Pancreas (tissue), 10 donors: ENCODE data around the gene B4GALT6. TPM values are rescaled to one million over a fixed set of nuclear protein-coding genes. Genes with fewer than 3 reads are reported as not detected.

Source experiments
- ATAC-seq, 4 donors: fragments of 200-7000 bp; cut with Tn5 transposase; one replicate each; pipeline versions ENCODE4 v1.8.0 to v1.9.1; 2020; ENCODE audit warnings: mild to moderate bottlenecking in 4 of 4, moderate library complexity in 4 of 4
- DNase-seq, 6 donors: peaks; one replicate each; pipeline ENCODE4 v3.0.0-alpha.2; 2020
- FAIRE-seq: peaks from 2 replicates; lab custom pipeline; 2012; peaks lifted over from hg19 to GRCh38; lab: Jason Lieb, UNC
- H3K27ac ChIP-seq, 4 donors: fragments of 200-600 bp; sonication (generic); 1 replicate in 3 of 4; 2 replicates in 1 of 4; pipeline versions ENCODE4 v1.5.0 to v1.8.0; 2020
- H3K27me3 ChIP-seq, 4 donors: fragments of 200-600 bp; one replicate each; pipeline ENCODE4 v1.8.0; 2021
- H3K36me3 ChIP-seq, 3 donors: fragments of 200-600 bp; sonication (generic) in 1 of 3; one replicate each; pipeline versions ENCODE4 v1.5.0 to v1.8.0; 2020 to 2021
- H3K4me1 ChIP-seq, 3 donors: fragments of 200-600 bp; one replicate each; pipeline ENCODE4 v1.8.0; 2021
- H3K4me3 ChIP-seq, 4 donors: fragments of 200-600 bp; sonication (generic) in 2 of 4; one replicate each; pipeline versions ENCODE4 v1.5.0 to v1.8.0; 2020 to 2021
- H3K9me3 ChIP-seq, 4 donors: fragments of 200-600 bp; one replicate each; pipeline ENCODE4 v1.8.0; 2021
- WGBS, 2 donors: extraction: QIAGEN DNeasy Blood & Tissue Kit; methylation state at CpG; one replicate each; pipeline ENCODE4 v1.1.7; 2013; 5-methylcytosine and 5-hydroxymethylcytosine counted together
- intact Hi-C, 3 donors: fragments of 100-400 bp; cut with DNase I; formaldehyde crosslinking; loops; one replicate each; pipeline versions ENCODE4 v1.11.1 to v1.14.2; 2022
- polyA plus RNA-seq, 2 donors: library from polyadenylated mRNA; stranded (reverse); fragments of 200-250 nt; gene quantifications; one replicate each; pipeline ENCODE4 v1.2.3, GENCODE V29; 2013
- total RNA-seq, 6 donors: library from RNA; stranded (reverse); fragmentation: NEBNext Ultra II Directional in 4 of 6; extraction: Animal tissue kit (Norgen Biotek cat#: 25700) in 4 of 6; gene quantifications; one replicate each; pipeline versions ENCODE4 v1.2.1 to v1.2.4, GENCODE V29; 2021 to 2023
- TF ChIP-seq, protein P1 (sequence below), 4 donors: fragments of 200-600 bp; sonication (generic) in 3 of 4; IDR thresholded peaks; one replicate each; pipeline versions ENCODE4 v1.5.0 to v1.8.0; 2021; ENCODE audit warnings: antibody characterized with exemption in 4 of 4
- donor health status: healthy with polysubstance abuse.
- donor health status: DM: no; HTN: no; CAD: no; lungs with moderate emphysema.
- donor health status: DM: no; HTN: no; CAD: no.
- donor health status: control.
- donor health status: control.
- donor health status: Bipolar disorder and iron deficiency.
- donor health status: DM: yes; HTN: yes; CAD: no.
- donor health status: DM: no; HTN: no; CAD: no.
- donor health status: DM: no; HTN: no; CAD: no.
- donor health status: DM: yes; HTN: yes; CAD: no.

Gene B4GALT6
- total and polyA plus RNA-seq, 8 donors, result 0.79 to 4.6 (median 2.8) TPM

DNA sequence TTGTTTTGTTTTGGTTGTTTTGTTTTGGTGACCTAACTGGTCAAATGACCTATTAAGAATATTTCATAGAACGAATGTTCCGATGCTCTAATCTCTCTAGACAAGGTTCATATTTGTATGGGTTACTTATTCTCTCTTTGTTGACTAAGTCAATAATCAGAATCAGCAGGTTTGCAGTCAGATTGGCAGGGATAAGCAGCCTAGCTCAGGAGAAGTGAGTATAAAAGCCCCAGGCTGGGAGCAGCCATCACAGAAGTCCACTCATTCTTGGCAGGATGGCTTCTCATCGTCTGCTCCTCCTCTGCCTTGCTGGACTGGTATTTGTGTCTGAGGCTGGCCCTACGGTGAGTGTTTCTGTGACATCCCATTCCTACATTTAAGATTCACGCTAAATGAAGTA, 92.8 kb downstream of the B4GALT6 start, which contains the start of gene TTR:
TTR (plus strand) TSS at position 250 of the 400 bp plus-strand sequence; CDS start at position 276, 26 bp downstream.
- intact Hi-C loops, result no loop called here
- no peak within 1 kb of the TSS for H3K4me3 ChIP-seq
- peak within 1 kb of the TSS in 1 of 4 donors; percentile 8 for H3K27ac ChIP-seq
- DNase-seq, result peak in 2 of 6 donors; percentile 16 to 18
- peaks cover 0 to 8% (median 7%) of the 10 kb centered on the region in 3 donors for H3K4me1 ChIP-seq
- TF ChIP-seq, protein P1, sequence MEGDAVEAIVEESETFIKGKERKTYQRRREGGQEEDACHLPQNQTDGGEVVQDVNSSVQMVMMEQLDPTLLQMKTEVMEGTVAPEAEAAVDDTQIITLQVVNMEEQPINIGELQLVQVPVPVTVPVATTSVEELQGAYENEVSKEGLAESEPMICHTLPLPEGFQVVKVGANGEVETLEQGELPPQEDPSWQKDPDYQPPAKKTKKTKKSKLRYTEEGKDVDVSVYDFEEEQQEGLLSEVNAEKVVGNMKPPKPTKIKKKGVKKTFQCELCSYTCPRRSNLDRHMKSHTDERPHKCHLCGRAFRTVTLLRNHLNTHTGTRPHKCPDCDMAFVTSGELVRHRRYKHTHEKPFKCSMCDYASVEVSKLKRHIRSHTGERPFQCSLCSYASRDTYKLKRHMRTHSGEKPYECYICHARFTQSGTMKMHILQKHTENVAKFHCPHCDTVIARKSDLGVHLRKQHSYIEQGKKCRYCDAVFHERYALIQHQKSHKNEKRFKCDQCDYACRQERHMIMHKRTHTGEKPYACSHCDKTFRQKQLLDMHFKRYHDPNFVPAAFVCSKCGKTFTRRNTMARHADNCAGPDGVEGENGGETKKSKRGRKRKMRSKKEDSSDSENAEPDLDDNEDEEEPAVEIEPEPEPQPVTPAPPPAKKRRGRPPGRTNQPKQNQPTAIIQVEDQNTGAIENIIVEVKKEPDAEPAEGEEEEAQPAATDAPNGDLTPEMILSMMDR (IDR thresholded peaks at IDR 0.05), result no peak
- no peak for FAIRE-seq
- WGBS, 2 donors, result 28 to 30% methylated on average over 5 of the region's 5 CpGs
- H3K36me3 ChIP-seq, result no peaks in the 10 kb centered on the region
- no peaks in the 10 kb centered on the region for H3K9me3 ChIP-seq
- H3K27me3 ChIP-seq, result no peaks in the 10 kb centered on the region
- ATAC-seq, result peak; percentile 69 to 90 (median 81)

GRCh38 chr18:31591113-31591512, 93.3 kb downstream of the B4GALT6 start:
- H3K36me3 ChIP-seq, result no peaks in the 10 kb centered on the region
- peaks cover 0 to 8% (median 7%) of the 10 kb centered on the region in 3 donors for H3K4me1 ChIP-seq
- no peaks in the 10 kb centered on the region for H3K27me3 ChIP-seq
- WGBS, 2 donors, result 36 to 39% methylated on average over 2 of the region's 2 CpGs
- intact Hi-C loops, result no loop called here
- H3K27ac ChIP-seq, result no peak overlapping the region
- H3K4me3 ChIP-seq, result no peak overlapping the region
- H3K9me3 ChIP-seq, result no peaks in the 10 kb centered on the region
- ATAC-seq (peak; percentile 22 to 59 (median 40)), FAIRE-seq (no peak), DNase-seq (no peak)
- TF ChIP-seq, protein P1 (IDR thresholded peaks at IDR 0.05), result no peak

DNA sequence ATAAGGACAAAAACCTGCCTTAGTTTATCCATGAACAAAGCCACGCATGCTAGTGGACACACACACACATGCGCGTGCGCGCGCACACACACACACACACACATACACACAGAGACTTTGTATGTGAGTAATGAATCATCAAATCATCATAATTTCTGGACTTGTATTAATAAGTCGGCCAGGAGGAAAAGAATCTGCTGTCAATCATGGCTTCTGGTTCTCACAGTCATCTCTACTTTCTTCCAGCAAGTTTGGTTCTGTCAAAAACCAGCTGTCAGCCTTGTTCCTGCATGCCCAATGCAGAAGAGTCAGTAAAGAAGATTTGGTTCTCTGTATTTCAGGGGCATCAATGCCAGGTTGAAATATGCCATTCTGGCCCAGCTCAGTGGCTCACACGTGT, 93.8 kb downstream of the B4GALT6 start:
- Histone ChIP-seq H3K36me3 (no peaks in the 10 kb centered on the region), H3K9me3 (no peaks in the 10 kb centered on the region), H3K27ac (no peak overlapping the region), H3K4me3 (no peak overlapping the region), H3K4me1 (peaks cover 0 to 8% (median 7%) of the 10 kb centered on the region in 3 donors), H3K27me3 (no peaks in the 10 kb centered on the region)
- DNase-seq (no peak), ATAC-seq (no peak), FAIRE-seq (no peak)
- intact Hi-C loops, result no loop called here
- TF ChIP-seq, protein P1 (IDR thresholded peaks at IDR 0.05), result no peak
- 85 to 88% methylated on average over 8 of the region's 8 CpGs for WGBS, 2 donors

DNA sequence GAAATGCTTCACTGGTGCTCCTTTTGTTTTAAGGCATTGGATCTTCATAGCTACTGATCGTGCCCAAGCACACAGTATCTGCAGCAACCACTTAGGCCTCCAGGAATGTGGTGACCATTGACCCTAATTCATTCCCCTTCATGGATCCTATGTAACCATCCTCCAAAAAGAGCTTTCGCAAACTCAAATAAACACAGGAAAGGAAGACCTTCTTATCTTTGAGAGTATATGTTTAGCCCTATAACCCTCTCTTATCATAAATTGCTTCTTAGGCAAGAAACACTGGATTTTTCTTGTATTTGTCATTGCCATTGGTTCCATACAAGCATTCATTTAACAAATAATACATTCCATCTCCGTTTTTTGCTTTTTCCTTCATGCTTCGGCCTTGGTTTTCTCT, 96.9 kb downstream of the B4GALT6 start:
- DNase-seq (no peak), ATAC-seq (no peak), FAIRE-seq (no peak)
- Histone ChIP-seq H3K27ac (no peak overlapping the region), H3K36me3 (no peaks in the 10 kb centered on the region), H3K4me3 (no peak overlapping the region), H3K27me3 (no peaks in the 10 kb centered on the region), H3K4me1 (peaks cover 0 to 8% (median 7%) of the 10 kb centered on the region in 3 donors), H3K9me3 (no peaks in the 10 kb centered on the region)
- 89 to 92% methylated on average over 4 of the region's 4 CpGs for WGBS, 2 donors
- TF ChIP-seq, protein P1 (IDR thresholded peaks at IDR 0.05), result no peak
- intact Hi-C loops, result no loop called here

DNA sequence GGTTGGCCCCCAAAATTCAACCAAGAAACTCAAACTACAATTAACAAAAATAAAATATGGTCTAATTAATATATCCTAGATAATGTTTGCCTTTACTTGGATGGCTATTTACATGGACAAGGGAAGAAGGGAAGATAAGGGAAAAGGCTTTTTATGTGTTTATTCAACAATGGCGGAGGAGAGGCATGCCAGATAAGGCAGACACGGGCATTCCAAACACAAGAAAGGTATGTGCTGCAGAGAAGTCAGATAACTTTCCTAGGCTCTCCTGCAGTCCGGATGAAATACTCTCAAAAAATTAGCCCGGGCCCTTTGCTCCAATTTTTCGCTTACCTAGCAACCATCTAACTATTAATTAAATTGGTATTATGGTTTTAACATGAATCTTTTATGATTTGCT, 97.8 kb downstream of the B4GALT6 start:
- intact Hi-C loops, result no loop called here
- H3K27me3 ChIP-seq, result no peaks in the 10 kb centered on the region
- FAIRE-seq (no peak), DNase-seq (no peak), ATAC-seq (no peak)
- H3K9me3 ChIP-seq, result no peaks in the 10 kb centered on the region
- H3K4me1 ChIP-seq, result peaks cover 0 to 8% (median 7%) of the 10 kb centered on the region in 3 donors
- H3K4me3 ChIP-seq, result no peak overlapping the region
- no peak overlapping the region for H3K27ac ChIP-seq
- TF ChIP-seq, protein P1 (IDR thresholded peaks at IDR 0.05), result no peak
- H3K36me3 ChIP-seq, result no peaks in the 10 kb centered on the region
- WGBS, 2 donors, result 60 to 67% methylated on average over 5 of the region's 5 CpGs
